Loucy (cell line): ENCODE results near the gene PPFIA1.

Source experiments
- CTCF ChIP-seq: fragments of 200-600 bp; sonication (generic); conservative IDR thresholded peaks from 2 replicates; pipeline ENCODE4 v1.5.1; 2014; ENCODE audit warnings: mild to moderate bottlenecking, antibody characterized with exemption, low read length
- EZH2phosphoT487 ChIP-seq: fragments of 200-600 bp; IDR thresholded peaks from 2 replicates; pipeline ENCODE4 v1.6.1; 2018; ENCODE audit warnings: antibody characterized with exemption, mild to moderate bottlenecking, moderate library complexity, borderline replicate concordance

- TF ChIP-seq CTCF = no peak
- TF ChIP-seq EZH2phosphoT487 = no peak
Measured at GRCh38 chr11:70244698-70245097, 25.8 kb upstream of the PPFIA1 start.
